Measurements from ENCODE around the gene AHNAK. TPM values are rescaled to one million over a fixed set of nuclear protein-coding genes. Genes with fewer than 3 reads are reported as not detected.

Gene AHNAK
- total RNA-seq, 1 donor from 2014 or later, result 226 TPM

DNA sequence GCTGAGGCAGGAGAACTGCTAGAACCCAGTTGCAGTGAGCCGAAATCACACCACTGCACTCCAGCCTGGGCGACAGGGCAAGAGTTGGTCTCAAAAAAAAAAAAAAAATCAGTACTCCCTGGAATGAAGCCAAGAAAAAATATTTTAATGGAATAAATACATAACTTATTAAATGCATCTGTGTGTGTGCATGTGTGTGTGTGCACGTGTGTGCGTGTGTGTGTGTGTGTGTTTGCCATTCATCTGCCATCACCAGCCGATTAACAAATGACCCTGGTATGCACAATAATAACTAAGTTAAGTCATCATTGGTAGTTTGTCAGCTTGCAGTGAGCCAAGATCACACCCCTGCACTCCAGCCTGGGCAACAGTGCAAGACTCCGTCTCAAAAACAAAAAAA lies 162.8 kb downstream of the AHNAK start:
- Histone ChIP-seq H3K4me3 (ENCODE audit: low read depth, low read length) (no peak overlapping the region), H3K27me3 (ENCODE audit: control insufficient read depth, insufficient read depth, low read length) (no peaks in the 10 kb centered on the region), H3K36me3 (ENCODE audit: control insufficient read depth, insufficient read depth, low read length) (no peaks in the 10 kb centered on the region)
- TF ChIP-seq, protein P1, sequence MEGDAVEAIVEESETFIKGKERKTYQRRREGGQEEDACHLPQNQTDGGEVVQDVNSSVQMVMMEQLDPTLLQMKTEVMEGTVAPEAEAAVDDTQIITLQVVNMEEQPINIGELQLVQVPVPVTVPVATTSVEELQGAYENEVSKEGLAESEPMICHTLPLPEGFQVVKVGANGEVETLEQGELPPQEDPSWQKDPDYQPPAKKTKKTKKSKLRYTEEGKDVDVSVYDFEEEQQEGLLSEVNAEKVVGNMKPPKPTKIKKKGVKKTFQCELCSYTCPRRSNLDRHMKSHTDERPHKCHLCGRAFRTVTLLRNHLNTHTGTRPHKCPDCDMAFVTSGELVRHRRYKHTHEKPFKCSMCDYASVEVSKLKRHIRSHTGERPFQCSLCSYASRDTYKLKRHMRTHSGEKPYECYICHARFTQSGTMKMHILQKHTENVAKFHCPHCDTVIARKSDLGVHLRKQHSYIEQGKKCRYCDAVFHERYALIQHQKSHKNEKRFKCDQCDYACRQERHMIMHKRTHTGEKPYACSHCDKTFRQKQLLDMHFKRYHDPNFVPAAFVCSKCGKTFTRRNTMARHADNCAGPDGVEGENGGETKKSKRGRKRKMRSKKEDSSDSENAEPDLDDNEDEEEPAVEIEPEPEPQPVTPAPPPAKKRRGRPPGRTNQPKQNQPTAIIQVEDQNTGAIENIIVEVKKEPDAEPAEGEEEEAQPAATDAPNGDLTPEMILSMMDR (IDR thresholded peaks at IDR 0.05; ENCODE audit: insufficient read depth, low read length, poor library complexity, severe bottlenecking), result no peak
- no peak for DNase-seq (ENCODE audit: low read depth)

Other genes with a start within 250 kb of the AHNAK start
- not detected in 2 replicates for gene SCGB1D4, start 247.7 kb downstream of the AHNAK start, total RNA-seq
- 20.3 and 21.7 TPM in 2 replicates for gene ASRGL1, start 209.4 kb downstream of the AHNAK start, total RNA-seq
- gene SCGB1A1, start 127.8 kb downstream of the AHNAK start, total RNA-seq, result not detected in 2 replicates
- 2,411 and 2,583 TPM in 2 replicates for gene EEF1G, start 27.1 kb upstream of the AHNAK start, total RNA-seq
- 15.0 and 15.2 TPM in 2 replicates for gene TUT1, start 44.7 kb upstream of the AHNAK start, total RNA-seq
- gene MTA2, start 55.1 kb upstream of the AHNAK start, total RNA-seq, result 136 and 137 TPM in 2 replicates
- 20.9 and 21.1 TPM in 2 replicates for gene EML3, start 66.0 kb upstream of the AHNAK start, total RNA-seq
- 0.55 and 1.4 TPM in 2 replicates for gene ROM1, start 66.5 kb upstream of the AHNAK start, total RNA-seq
- gene B3GAT3, start 75.2 kb upstream of the AHNAK start, total RNA-seq, result 68.7 and 80.8 TPM in 2 replicates
- 271 and 300 TPM in 2 replicates for gene GANAB, start 99.8 kb upstream of the AHNAK start, total RNA-seq
- 26.9 and 36.4 TPM in 2 replicates for gene INTS5, start 106.5 kb upstream of the AHNAK start, total RNA-seq
- 64.8 and 76.5 TPM in 2 replicates for gene C11orf98, start 118.4 kb upstream of the AHNAK start, total RNA-seq
- gene CSKMT, start 118.5 kb upstream of the AHNAK start, total RNA-seq, result 3.4 and 4.0 TPM in 2 replicates
- gene UQCC3, start 124.9 kb upstream of the AHNAK start, total RNA-seq, result 8.0 and 8.1 TPM in 2 replicates
- gene LBHD1, start 125.5 kb upstream of the AHNAK start, total RNA-seq, result 4.1 and 4.6 TPM in 2 replicates
- 289 and 321 TPM in 2 replicates for gene UBXN1, start 132.3 kb upstream of the AHNAK start, total RNA-seq
- gene LRRN4CL, start 142.7 kb upstream of the AHNAK start, total RNA-seq, result 0.25 TPM in 1 of 2 replicates, not detected in the other
- gene BSCL2, start 160.6 kb upstream of the AHNAK start, total RNA-seq, result 45.2 and 56.1 TPM in 2 replicates
- gene GNG3, start 160.9 kb upstream of the AHNAK start, total RNA-seq, result not detected in 2 replicates
- gene HNRNPUL2, start 180.7 kb upstream of the AHNAK start, total RNA-seq, result 12.8 and 14.3 TPM in 2 replicates
- gene TTC9C, start 181.7 kb upstream of the AHNAK start, total RNA-seq, result 37.5 and 38.6 TPM in 2 replicates
- gene ZBTB3, start 207.4 kb upstream of the AHNAK start, total RNA-seq, result 17.3 and 18.8 TPM in 2 replicates
- 98.3 and 120 TPM in 2 replicates for gene POLR2G, start 214.8 kb upstream of the AHNAK start, total RNA-seq
- 19.4 and 29.1 TPM in 2 replicates for gene TAF6L, start 224.6 kb upstream of the AHNAK start, total RNA-seq
- gene TMEM179B, start 240.6 kb upstream of the AHNAK start, total RNA-seq, result 66.7 and 72.5 TPM in 2 replicates
- 32.8 and 41.3 TPM in 2 replicates for gene TMEM223, start 245.2 kb upstream of the AHNAK start, total RNA-seq

All from kidney epithelial cell (primary cell).